OCI-LY7 (cell line): ENCODE measurements around the gene NKG7. TPM values are rescaled to one million over a fixed set of nuclear protein-coding genes. Genes with fewer than 3 reads are reported as not detected.

Experiments
- BruUV-seq: library from RNA; stranded (reverse); fragments of 400-500 nt; replicated peaks from 2 replicates; lab custom pipeline; 2021; lab: Mats Ljungman, UMichigan
- CTCF ChIA-PET: fragments of 300-600 bp; sonication (Branson Sonifier 250); formaldehyde crosslinking; loops from one replicate; lab custom pipeline; 2022; ENCODE audit warnings: antibody characterized with exemption; ENCODE audit not compliant: unreplicated experiment; lab: Charles Lee
- POLR2A ChIA-PET: fragments of 300-600 bp; sonication (Branson Sonifier 250); formaldehyde crosslinking; loops from one replicate; lab custom pipeline; 2022; ENCODE audit warnings: antibody characterized with exemption; lab: Charles Lee
- DNase-seq: peaks from one replicate; pipeline ENCODE4 v3.0.0-alpha.2; 2015; ENCODE audit warnings: low spot score
- H2AFZ ChIP-seq: fragments of 200-600 bp; sonication (generic), shearing (Covaris generic); 2 replicates; pipeline ENCODE4 v1.6.1; 2014; ENCODE audit warnings: mild to moderate bottlenecking, antibody characterized with exemption, low read length, moderate library complexity
- H3K27ac ChIP-seq: fragments of 200-600 bp; sonication (generic); 2 replicates; pipeline ENCODE4 v1.5.1; 2014; ENCODE audit warnings: mixed run types, low read depth, mild to moderate bottlenecking, moderate library complexity, low read length, inconsistent platforms; ENCODE audit not compliant: poor library complexity, severe bottlenecking
- H3K36me3 ChIP-seq: fragments of 200-600 bp; sonication (generic); 2 replicates; pipeline ENCODE4 v1.6.1; 2014; ENCODE audit warnings: mild to moderate bottlenecking, antibody characterized with exemption, low read length, moderate library complexity, mixed read lengths; ENCODE audit not compliant: insufficient read depth
- H3K4me1 ChIP-seq: fragments of 200-600 bp; sonication (generic); 2 replicates; pipeline ENCODE4 v1.5.1; 2014; ENCODE audit warnings: mild to moderate bottlenecking, low read length; ENCODE audit not compliant: insufficient read depth, poor library complexity, severe bottlenecking
- H3K4me2 ChIP-seq: fragments of 200-600 bp; sonication (generic); 2 replicates; pipeline ENCODE4 v1.6.1; 2014; ENCODE audit warnings: mild to moderate bottlenecking, low read length
- H3K4me3 ChIP-seq: fragments of 200-600 bp; sonication (generic); 2 replicates; pipeline ENCODE4 v1.5.1; 2014; ENCODE audit warnings: mild to moderate bottlenecking, low read depth, low read length; ENCODE audit not compliant: poor library complexity, severe bottlenecking
- H3K79me2 ChIP-seq: fragments of 200-600 bp; sonication (generic); 2 replicates; pipeline ENCODE4 v1.6.1; 2016; ENCODE audit warnings: low read depth, mild to moderate bottlenecking, low read length, moderate library complexity, mixed read lengths; ENCODE audit not compliant: insufficient read depth
- H3K9me2 ChIP-seq: fragments of 200-600 bp; sonication (generic); 2 replicates; pipeline ENCODE4 v1.6.1; 2016; ENCODE audit warnings: mild to moderate bottlenecking, low read length, mixed read lengths; ENCODE audit not compliant: insufficient read depth
- H3K9me3 ChIP-seq: fragments of 200-600 bp; sonication (generic); 2 replicates; pipeline ENCODE4 v1.6.1; 2014; ENCODE audit warnings: mild to moderate bottlenecking, mixed run types, low read length, mixed read lengths
- H4K20me1 ChIP-seq: fragments of 200-600 bp; sonication (generic); 2 replicates; pipeline ENCODE4 v1.6.1; 2014; ENCODE audit warnings: mild to moderate bottlenecking, antibody characterized with exemption, low read length, moderate library complexity, mixed read lengths; ENCODE audit not compliant: insufficient read depth
- CTCF ChIP-seq: fragments of 200-600 bp; sonication (generic); conservative IDR thresholded peaks from 2 replicates; pipeline ENCODE4 v1.5.1; 2014; ENCODE audit warnings: mild to moderate bottlenecking, antibody characterized with exemption, low read length, moderate library complexity, mixed read lengths
- EZH2phosphoT487 ChIP-seq: fragments of 200-600 bp; sonication (generic); IDR thresholded peaks from 2 replicates; pipeline ENCODE4 v1.6.1; 2018; ENCODE audit warnings: low read depth, borderline replicate concordance, mild to moderate bottlenecking, mixed run types, antibody characterized with exemption, low read length, moderate library complexity, mixed read lengths
- intact Hi-C: fragments of 100-400 bp; cut with micrococcal nuclease; formaldehyde crosslinking; loops from one replicate; pipeline ENCODE4 v1.10.0; 2022; ENCODE audit not compliant: unreplicated experiment
- total RNA-seq, 2 experiments: library from RNA; depleted of rRNA in 1 of 2; stranded (reverse); fragments of >200 nt in 1 of 2; shearing (Covaris generic) in 1 of 2; gene quantifications; 2 replicates each; pipeline ENCODE4 v1.2.3, GENCODE V29; 2014 to 2022

NKG7 gene
- total RNA-seq, 2 experiments from 2014 or later: not detected

GRCh38 chr19:51377422-51377821, 5.0 kb upstream of the NKG7 start:
- no peaks in the 10 kb centered on the region for H3K9me2 ChIP-seq
- no peak overlapping the region for H3K27ac ChIP-seq
- intact Hi-C loops: no loop called here
- H3K79me2 ChIP-seq: no peaks in the 10 kb centered on the region
- TF ChIP-seq CTCF (no peak), EZH2phosphoT487 (no peak)
- CTCF ChIA-PET: no interaction called here
- peaks cover 4% of the 10 kb centered on the region; the same call in 1 of the 2 replicates for H3K9me3 ChIP-seq
- H3K4me2 ChIP-seq: no peak overlapping the region
- H3K36me3 ChIP-seq: no peaks in the 10 kb centered on the region
- DNase-seq: no peak
- no peak overlapping the region for H3K4me3 ChIP-seq
- H4K20me1 ChIP-seq: no peaks in the 10 kb centered on the region
- no TSS peak for BruUV-seq
- H3K4me1 ChIP-seq: peaks cover 8% of the 10 kb centered on the region
- no peak overlapping the region for H2AFZ ChIP-seq
- POLR2A ChIA-PET: no interaction called here

- H3K4me2 ChIP-seq: no peak overlapping the region
Observed at GRCh38 chr19:51375504-51376221, 3.2 kb upstream of the NKG7 start.

More at GRCh38 chr19:51375504-51376221, 3.2 kb upstream of the NKG7 start:
- TF ChIP-seq CTCF (no peak), EZH2phosphoT487 (no peak)
- Histone ChIP-seq H2AFZ (no peak overlapping the region), H3K36me3 (no peaks in the 10 kb centered on the region), H3K4me3 (no peak overlapping the region), H3K9me2 (no peaks in the 10 kb centered on the region), H4K20me1 (no peaks in the 10 kb centered on the region), H3K27ac (no peak overlapping the region), H3K79me2 (no peaks in the 10 kb centered on the region), H3K4me1 (peaks cover 12% of the 10 kb centered on the region), H3K9me3 (no peaks in the 10 kb centered on the region)
- ChIA-PET POLR2A (no interaction called here), CTCF (no interaction called here)
- intact Hi-C loops: no loop called here
- DNase-seq: no peak
- BruUV-seq: no TSS peak
